ENCODE results near the gene SYF2.

The SYF2 gene

GRCh38 chr1:25182629-25183028 is 49.7 kb downstream of the SYF2 start:
- DNase-seq = no peak

- no peak for DNase-seq
Measured at GRCh38 chr1:25180996-25181395, 51.3 kb downstream of the SYF2 start.

- DNase-seq = peak; percentile 17
Measured at GRCh38 chr1:25178917-25179561, 53.3 kb downstream of the SYF2 start.

- DNase-seq = no peak
Measured at GRCh38 chr1:25174730-25175612, 57.3 kb downstream of the SYF2 start.

DNA sequence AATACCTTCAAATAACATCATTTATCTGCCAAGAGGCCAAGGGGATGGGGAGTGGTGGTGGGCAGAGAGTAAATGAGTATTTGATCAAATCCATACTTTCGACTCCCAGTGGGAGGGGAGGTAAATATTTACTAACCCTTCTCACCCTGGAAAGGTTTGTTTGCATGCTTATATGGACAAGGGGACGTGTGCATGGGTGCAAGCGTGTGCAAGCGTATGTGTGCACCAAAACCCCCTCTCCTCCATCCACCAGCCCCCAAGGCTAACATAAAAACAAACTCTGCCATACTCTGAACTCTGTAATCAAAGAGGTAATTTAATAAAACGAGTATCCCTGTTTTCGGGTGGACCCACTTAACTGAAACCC is 58.0 kb downstream of the SYF2 start:
- DNase-seq = no peak

DNA sequence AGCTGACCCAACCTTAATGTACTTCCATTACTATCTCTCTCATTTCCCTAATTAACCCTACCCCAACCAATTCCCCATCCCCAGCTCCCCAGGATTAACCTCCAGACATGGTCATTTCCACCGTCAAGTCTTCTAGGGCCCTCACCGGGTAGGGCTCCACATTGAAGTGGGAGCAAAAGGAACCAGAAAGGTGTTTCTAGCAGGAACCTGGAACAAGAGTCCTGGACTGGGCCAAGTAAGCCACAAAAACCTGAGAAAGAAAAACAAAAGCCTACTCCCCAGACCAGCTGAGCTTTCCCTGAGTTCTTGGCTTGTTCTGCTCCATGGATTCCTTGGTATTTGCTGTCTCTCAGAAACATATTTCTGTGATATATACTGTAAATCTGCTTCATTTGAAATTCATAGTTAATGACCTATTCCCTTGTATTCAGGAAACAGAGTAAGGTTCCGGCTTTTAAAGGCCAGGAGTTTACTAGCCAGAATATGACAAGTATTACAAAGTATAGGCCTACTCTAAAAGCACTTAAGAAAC is 58.4 kb downstream of the SYF2 start:
- no peak for DNase-seq
